H1 (cell line): Measurements from ENCODE around the gene CHST3. TPM values are rescaled to one million over a fixed set of nuclear protein-coding genes. Genes with fewer than 3 reads are reported as not detected.

Source experiments
- CTCF ChIA-PET: fragments of 300-600 bp; sonication (Branson Sonifier 250); formaldehyde crosslinking; loops from one replicate; lab custom pipeline; 2021; ENCODE audit not compliant: partially characterized antibody; lab: Charles Lee
- POLR2A ChIA-PET: fragments of 300-600 bp; sonication (Branson Sonifier 250); formaldehyde crosslinking; loops from one replicate; lab custom pipeline; 2021; ENCODE audit warnings: inconsistent platforms; ENCODE audit not compliant: partially characterized antibody; lab: Charles Lee
- DNase-seq, 2 experiments: peaks; one replicate each; pipeline versions ENCODE4 v3.0.0 to v3.0.0-alpha.2; 2010 to 2022; ENCODE audit warnings: low spot score in 2 of 2, low read depth in 1 of 2, mixed read lengths in 1 of 2
- FAIRE-seq: peaks from 2 replicates; lab custom pipeline; 2011; peaks lifted over from hg19 to GRCh38; lab: Jason Lieb, UNC
- H2AFZ ChIP-seq: 2 replicates; pipeline ENCODE4 v1.8.1; 2012; ENCODE audit warnings: low read length, inconsistent platforms
- H2AK5ac ChIP-seq: 2 replicates; pipeline ENCODE4 v1.6.1; 2013; ENCODE audit warnings: low read depth, low read length
- H2BK120ac ChIP-seq: replicated peaks from 2 replicates; pipeline ENCODE3; 2013; ENCODE audit warnings: low read depth, low read length, inconsistent platforms
- H2BK12ac ChIP-seq: 2 replicates; pipeline ENCODE4 v1.6.1; 2013; ENCODE audit warnings: low read depth, low read length
- H2BK15ac ChIP-seq: 2 replicates; pipeline ENCODE4 v1.6.1; 2013; ENCODE audit warnings: low read length
- H2BK20ac ChIP-seq: 2 replicates; pipeline ENCODE4 v1.6.1; 2013; ENCODE audit warnings: low read length
- H2BK5ac ChIP-seq: 2 replicates; pipeline ENCODE4 v1.6.1; 2013; ENCODE audit warnings: low read depth, low read length
- H3K14ac ChIP-seq: 2 replicates; pipeline ENCODE4 v1.6.1; 2013; ENCODE audit warnings: inconsistent platforms; ENCODE audit not compliant: insufficient read length
- H3K18ac ChIP-seq: 2 replicates; pipeline ENCODE4 v1.6.1; 2013; ENCODE audit warnings: low read length; ENCODE audit errors: extremely low read depth
- H3K23ac ChIP-seq: 2 replicates; pipeline ENCODE4 v1.6.1; 2013; ENCODE audit warnings: inconsistent platforms; ENCODE audit not compliant: insufficient read length
- H3K23me2 ChIP-seq: 2 replicates; pipeline ENCODE4 v1.6.1; 2013; ENCODE audit warnings: low read depth, low read length
- H3K27ac ChIP-seq: 2 replicates; pipeline ENCODE4 v1.6.1; 2011; ENCODE audit warnings: low read depth, low read length, inconsistent platforms
- H3K27me3 ChIP-seq, 4 experiments: replicated peaks in 1 of 4; 1 replicate in 1 of 4; 2 replicates in 3 of 4; pipeline versions ENCODE4 v1.6.1 to v1.8.1; 2011 to 2013; ENCODE audit warnings: low read length in 3 of 4, mild to moderate bottlenecking in 3 of 4, inconsistent platforms in 2 of 4, mixed read lengths in 2 of 4, moderate library complexity in 1 of 4; ENCODE audit not compliant: control insufficient read depth in 3 of 4, insufficient read depth in 3 of 4; ENCODE audit errors: extremely low read depth in 1 of 4
- H3K36me3 ChIP-seq, 4 experiments: 2 replicates each; pipeline versions ENCODE4 v1.6.1 to v1.8.1; 2011 to 2013; ENCODE audit warnings: mild to moderate bottlenecking in 4 of 4, low read length in 3 of 4, moderate library complexity in 2 of 4, control low read depth in 1 of 4, inconsistent platforms in 1 of 4; ENCODE audit not compliant: insufficient read depth in 4 of 4, control insufficient read depth in 2 of 4
- H3K4ac ChIP-seq: replicated peaks from 2 replicates; pipeline ENCODE3; 2013; ENCODE audit warnings: low read length, low read depth, mixed read lengths, inconsistent platforms; ENCODE audit not compliant: insufficient read length
- H3K4me1 ChIP-seq, 4 experiments: replicated peaks in 1 of 4; 1 replicate in 1 of 4; 2 replicates in 3 of 4; pipeline versions ENCODE4 v1.6.1 to v1.8.1; 2011 to 2013; ENCODE audit warnings: low read length in 3 of 4, inconsistent platforms in 2 of 4, mixed read lengths in 1 of 4; ENCODE audit not compliant: insufficient read depth in 4 of 4, control insufficient read depth in 3 of 4
- H3K4me2 ChIP-seq, 2 experiments: 2 replicates each; pipeline versions ENCODE4 v1.6.1 to v1.8.1; 2011 to 2013; ENCODE audit warnings: low read depth in 2 of 2, low read length in 2 of 2, control low read depth in 1 of 2, inconsistent platforms in 1 of 2, mild to moderate bottlenecking in 1 of 2; ENCODE audit not compliant: insufficient read depth in 1 of 2
- H3K4me3 ChIP-seq, 4 experiments: fragments of 200-600, 300-600 bp in 1 of 4; sonication (generic), shearing (Covaris generic), sonication (Bioruptor Twin) in 1 of 4; 2 replicates each; pipeline versions ENCODE4 v1.5.1 to v1.8.1; 2011 to 2016; ENCODE audit warnings: low read length in 4 of 4, low read depth in 3 of 4, control low read depth in 2 of 4, inconsistent platforms in 2 of 4, mild to moderate bottlenecking in 2 of 4, mixed read lengths in 1 of 4, moderate library complexity in 1 of 4; ENCODE audit not compliant: insufficient read depth in 2 of 4; ENCODE audit errors: extremely low read depth in 1 of 4
- H3K56ac ChIP-seq: replicated peaks from 2 replicates; pipeline ENCODE3; 2013; ENCODE audit warnings: low read depth, mild to moderate bottlenecking, mixed read lengths, low read length, inconsistent platforms; ENCODE audit not compliant: insufficient read length
- H3K79me1 ChIP-seq: 2 replicates; pipeline ENCODE4 v1.6.1; 2013; ENCODE audit warnings: low read depth, low read length, control low read depth
- H3K79me2 ChIP-seq, 2 experiments: 2 replicates each; pipeline versions ENCODE4 v1.6.1 to v1.8.1; 2012 to 2013; ENCODE audit warnings: low read length in 2 of 2, mild to moderate bottlenecking in 2 of 2, inconsistent platforms in 1 of 2; ENCODE audit not compliant: insufficient read depth in 2 of 2, control insufficient read depth in 1 of 2
- H3K9ac ChIP-seq, 4 experiments: replicated peaks in 1 of 4; 1 replicate in 1 of 4; 2 replicates in 3 of 4; pipeline versions ENCODE4 v1.6.1 to v1.8.1; 2011 to 2013; ENCODE audit warnings: low read depth in 3 of 4, low read length in 3 of 4, control low read depth in 2 of 4, mild to moderate bottlenecking in 2 of 4, moderate library complexity in 2 of 4, inconsistent platforms in 1 of 4; ENCODE audit errors: extremely low read depth in 1 of 4
- H3K9me3 ChIP-seq, 2 experiments: 2 replicates each; pipeline versions ENCODE4 v1.6.1 to v1.8.1; 2012 to 2013; ENCODE audit warnings: mild to moderate bottlenecking in 2 of 2, moderate library complexity in 2 of 2, control low read depth in 1 of 2, inconsistent platforms in 1 of 2, low read depth in 1 of 2, low read length in 1 of 2, mixed read lengths in 1 of 2; ENCODE audit not compliant: insufficient read depth in 2 of 2
- H4K20me1 ChIP-seq, 2 experiments: replicated peaks in 1 of 2; 2 replicates each; pipeline versions ENCODE3 to v1.8.1; 2011 to 2013; ENCODE audit warnings: inconsistent platforms in 2 of 2, low read length in 2 of 2, mild to moderate bottlenecking in 1 of 2; ENCODE audit not compliant: insufficient read depth in 2 of 2, control insufficient read depth in 1 of 2
- H4K5ac ChIP-seq: 2 replicates; pipeline ENCODE4 v1.6.1; 2013; ENCODE audit warnings: low read length, low read depth, mixed read lengths, inconsistent platforms; ENCODE audit not compliant: insufficient read length
- H4K8ac ChIP-seq: 2 replicates; pipeline ENCODE4 v1.8.0; 2013; ENCODE audit warnings: mild to moderate bottlenecking, moderate library complexity, low read length, inconsistent platforms; ENCODE audit not compliant: insufficient read depth; ENCODE audit errors: extremely low read depth
- H4K91ac ChIP-seq: replicated peaks from 2 replicates; pipeline ENCODE3; 2013; ENCODE audit warnings: low read length, mixed read lengths, inconsistent platforms; ENCODE audit not compliant: insufficient read length
- GABPA ChIP-seq: IDR thresholded peaks from 2 replicates; pipeline ENCODE4 v1.6.1; 2011; ENCODE audit warnings: mild to moderate bottlenecking, low read length, moderate library complexity, borderline replicate concordance; ENCODE audit not compliant: insufficient read depth
- JUN ChIP-seq: IDR thresholded peaks from 2 replicates; pipeline ENCODE4 v1.6.1; 2011; ENCODE audit warnings: low read depth, mild to moderate bottlenecking, improper control_type of control experiment, low read length
- NRF1 ChIP-seq: IDR thresholded peaks from 2 replicates; pipeline ENCODE4 v1.6.1; 2011; ENCODE audit warnings: mild to moderate bottlenecking, low read depth, low read length, improper control_type of control experiment
- PHF8 ChIP-seq: fragments of 200-600 bp; sonication (generic); conservative IDR thresholded peaks from 2 replicates; pipeline ENCODE4 v1.7.1; 2012; ENCODE audit warnings: low read depth, mild to moderate bottlenecking, inconsistent platforms, low read length, moderate library complexity
- POLR2A ChIP-seq, 2 experiments: IDR thresholded peaks; 1 replicate in 1 of 2; 2 replicates in 1 of 2; pipeline ENCODE4 v1.6.1; 2011; ENCODE audit warnings: low read depth in 2 of 2, low read length in 2 of 2, mild to moderate bottlenecking in 2 of 2; ENCODE audit errors: control extremely low read depth in 1 of 2
- POU5F1 ChIP-seq: IDR thresholded peaks from 2 replicates; pipeline ENCODE4 v1.6.1; 2011; ENCODE audit warnings: low read depth, mild to moderate bottlenecking, low read length, moderate library complexity
- TAF1 ChIP-seq: IDR thresholded peaks from 2 replicates; pipeline ENCODE4 v1.6.1; 2011; ENCODE audit warnings: mild to moderate bottlenecking, low read depth, low read length
- TAF7 ChIP-seq: optimal IDR thresholded peaks from 2 replicates; pipeline ENCODE3; 2011; ENCODE audit warnings: low read depth, mild to moderate bottlenecking, inconsistent platforms, low read length, moderate library complexity, borderline replicate concordance
- WGBS, 2 experiments: shearing (Covaris generic) in 1 of 2; methylation state at CpG; one replicate each; pipeline versions ENCODE4 v1.1.6 to v1.1.7; 2013 to 2015; ENCODE audit warnings: low lambda C conversion rate in 2 of 2, mixed read lengths in 2 of 2, inconsistent platforms in 1 of 2, low coverage in 1 of 2, missing lambda C conversion rate in 1 of 2; ENCODE audit not compliant: insufficient replicate concordance in 2 of 2, insufficient coverage in 1 of 2, insufficient read length in 1 of 2; ENCODE audit errors: extremely low coverage in 1 of 2, missing lambda C conversion rate in 1 of 2; 5-methylcytosine and 5-hydroxymethylcytosine counted together
- polyA plus RNA-seq, 7 experiments: library from polyadenylated mRNA; depleted of rRNA in 3 of 7; stranded (reverse) in 5 of 7; unstranded in 2 of 7; fragments of >200 nt in 5 of 7; fragments of 200-250 nt in 2 of 7; gene quantifications; 1 replicate in 5 of 7; 2 replicates in 1 of 7; 4 replicates in 1 of 7; pipeline versions ENCODE4 v1.2.1 to v1.2.3, GENCODE V29; 2011 to 2013; ENCODE audit warnings: missing spikeins in 2 of 7, mixed read lengths in 2 of 7
- total RNA-seq: library from RNA; stranded (reverse); fragmentation: NEBNext Ultra II Directional; extraction: Animal tissue kit (Norgen Biotek cat#: 25700); gene quantifications from 2 replicates; pipeline ENCODE4 v1.2.1, GENCODE V29; 2021

The CHST3 gene
- total and polyA plus RNA-seq, 2 of the 8 experiments (the other 6 are each of a cell fraction or from before 2014, with no cell fraction given) = 2.0 to 5.8 TPM

DNA sequence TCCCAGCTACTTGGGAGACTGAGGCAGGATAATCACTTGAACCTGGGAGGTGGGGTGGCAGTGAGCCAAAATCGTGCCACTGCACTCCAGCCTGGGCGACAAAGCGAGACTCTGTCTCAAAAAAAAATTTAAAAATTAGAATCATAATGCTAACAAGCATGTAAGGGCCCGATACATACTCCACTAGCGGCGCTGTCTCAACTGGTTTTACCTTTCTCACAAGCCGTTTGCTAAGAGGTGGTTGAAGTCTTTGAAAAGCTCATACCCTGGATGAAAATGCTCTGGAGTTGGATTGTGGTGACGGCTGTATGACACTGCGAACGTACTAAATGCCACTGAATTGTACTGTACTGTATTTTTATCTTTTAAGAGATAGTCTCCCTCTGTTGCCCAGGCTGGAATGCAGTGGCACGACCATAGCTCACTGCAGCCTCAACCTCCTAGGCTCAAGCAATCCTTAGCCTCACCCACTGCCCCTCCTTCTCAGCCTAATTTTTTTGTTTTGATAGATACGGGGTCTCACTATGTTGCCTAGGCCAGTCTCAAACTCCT is 94.2 kb downstream of the CHST3 start:
- no peak overlapping the region for H3K14ac ChIP-seq
- peaks cover 0 to 3% of the 10 kb centered on the region in 2 experiments for H4K20me1 ChIP-seq
- no peak overlapping the region for H2BK120ac ChIP-seq
- no peak overlapping the region for H4K91ac ChIP-seq
- CTCF ChIA-PET = interaction anchor here (0.6 to 8.2 kb wide), 8 partner anchors 8 to 261 kb away, joined by 3 to 77 read pairs (median 5); no protein-coding TSS in a partner anchor
- H4K8ac ChIP-seq = no peak overlapping the region
- no peak overlapping the region for H3K56ac ChIP-seq
- peaks cover 0 to 9% (median 7%) of the 10 kb centered on the region in 4 experiments; a peak in 4 of 7 replicates for H3K4me1 ChIP-seq
- H3K18ac ChIP-seq = no peak overlapping the region
- POLR2A ChIA-PET = interaction anchor here (0.6 to 1.1 kb wide), 3 partner anchors 8 to 291 kb away, joined by 3 read pairs; no protein-coding TSS in a partner anchor
- H3K23ac ChIP-seq = no peak overlapping the region
- no peak for FAIRE-seq
- WGBS, 2 experiments = 91% methylated on average over 12 of the region's 12 CpGs; no CpG with 5 or more reads in 1 of the 2 experiments
- H3K9ac ChIP-seq = no peak overlapping the region
- no peak overlapping the region for H2BK12ac ChIP-seq
- H3K27me3 ChIP-seq = no peaks in the 10 kb centered on the region
- H3K9me3 ChIP-seq = no peaks in the 10 kb centered on the region
- no peaks in the 10 kb centered on the region for H3K36me3 ChIP-seq
- no peaks in the 10 kb centered on the region for H3K79me1 ChIP-seq
- no peak overlapping the region for H4K5ac ChIP-seq
- no peak overlapping the region for H3K4me3 ChIP-seq
- H2BK20ac ChIP-seq = no peak overlapping the region
- no peak overlapping the region for H3K4ac ChIP-seq
- H2AK5ac ChIP-seq = no peak overlapping the region
- no peak overlapping the region for H3K4me2 ChIP-seq
- no peak for DNase-seq
- no peaks in the 10 kb centered on the region for H3K23me2 ChIP-seq
- no peaks in the 10 kb centered on the region for H3K79me2 ChIP-seq
- H2AFZ ChIP-seq = no peak overlapping the region
- no peak overlapping the region for H2BK5ac ChIP-seq
- no peak overlapping the region for H2BK15ac ChIP-seq
- H3K27ac ChIP-seq = no peak overlapping the region
- TF ChIP-seq GABPA (no peak), JUN (no peak), POLR2A (IDR thresholded peaks at IDR 0.05; ENCODE audit: control extremely low read depth in 1 of 2, low read depth in 2 of 2, low read length in 2 of 2) (no peak), TAF7 (no peak), PHF8 (no peak), TAF1 (no peak), NRF1 (no peak), POU5F1 (no peak)
